NOMO-1 (cell line): ENCODE data around the gene TIMMDC1.
"Not testable (repeated sequence)": the region's sequence is repeated elsewhere in the genome, so short reads cannot be mapped to it uniquely, and the experiment has no call there.

ENCODE experiments used
- DNase-seq, 2 experiments: peaks; one replicate each; lab custom pipeline; 2025; ENCODE audit not compliant: unreplicated experiment in 2 of 2; lab: John Stamatoyannopoulos, UW

Gene TIMMDC1

DNA sequence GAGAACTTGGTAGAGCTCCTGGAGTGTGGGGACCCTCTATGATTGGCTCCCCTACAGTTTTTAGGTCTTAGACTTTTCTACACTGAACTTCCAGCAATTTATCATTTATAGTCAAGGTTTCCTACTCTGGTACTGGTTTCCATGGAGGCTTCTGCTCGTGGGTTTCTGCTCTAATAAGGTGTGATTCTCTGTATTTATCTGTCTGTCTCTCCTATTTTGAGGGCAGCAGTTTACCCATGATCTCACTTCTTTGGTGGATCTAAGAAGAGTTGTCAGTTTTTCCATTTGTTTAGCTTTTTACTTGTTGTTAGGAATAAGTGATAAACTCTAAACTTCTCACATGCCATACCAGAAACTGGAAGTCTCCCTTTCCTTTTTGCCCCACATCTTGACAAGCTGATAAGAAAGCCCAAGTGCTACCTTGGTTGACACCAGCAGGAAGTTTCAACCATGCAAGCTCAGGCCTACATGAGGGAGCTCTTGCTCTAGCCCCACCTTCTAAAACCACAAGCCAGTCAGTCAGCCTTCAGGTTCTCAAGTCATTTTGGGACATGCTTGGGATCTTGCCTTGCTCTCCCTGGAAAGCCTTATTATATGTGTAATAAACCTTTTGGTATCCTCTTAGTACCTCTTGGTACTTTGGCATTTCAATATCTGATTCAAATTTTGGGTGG lies 10.0 kb downstream of the TIMMDC1 start:
- DNase-seq: no peak

DNA sequence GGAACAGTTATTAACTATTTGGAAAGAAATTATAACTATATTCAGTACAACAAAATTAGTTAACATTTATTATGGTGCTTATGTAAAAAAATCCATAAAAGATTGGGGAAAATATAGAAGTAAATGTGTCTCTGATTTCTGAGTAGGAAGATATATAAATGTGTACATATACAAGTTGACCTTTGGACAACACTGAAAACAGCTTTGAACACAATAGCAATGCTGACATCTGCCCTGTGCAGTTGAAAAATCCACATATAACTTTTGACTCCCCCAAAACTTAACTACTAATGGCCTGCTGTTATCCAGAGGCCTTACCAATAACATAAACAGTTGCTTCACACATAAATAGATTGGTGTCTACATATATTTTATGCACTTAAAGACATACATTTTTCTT lies 12.3 kb downstream of the TIMMDC1 start:
- no peak for DNase-seq

GRCh38 chr3:119514637-119515036 lies 16.3 kb downstream of the TIMMDC1 start:
- DNase-seq: no peak

DNA sequence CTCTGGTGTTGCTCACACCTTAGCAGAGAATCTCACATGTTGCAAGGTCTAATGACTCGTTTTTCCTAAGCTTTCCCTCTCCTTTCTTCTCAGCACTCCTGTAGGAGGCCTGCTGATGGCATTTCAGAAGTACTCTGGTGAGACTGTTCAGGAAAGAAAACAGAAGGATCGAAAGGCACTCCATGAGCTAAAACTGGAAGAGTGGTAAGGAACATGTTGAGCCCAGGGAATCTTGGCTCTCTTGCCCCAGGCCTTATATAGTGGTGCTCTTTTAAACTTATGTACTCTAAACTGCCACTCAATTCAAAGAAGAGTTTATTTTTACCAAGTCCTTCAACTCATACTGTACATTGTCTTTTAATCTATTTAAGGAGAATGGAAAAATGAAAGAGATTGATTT lies 18.8 kb downstream of the TIMMDC1 start:
- no peak for DNase-seq

DNA sequence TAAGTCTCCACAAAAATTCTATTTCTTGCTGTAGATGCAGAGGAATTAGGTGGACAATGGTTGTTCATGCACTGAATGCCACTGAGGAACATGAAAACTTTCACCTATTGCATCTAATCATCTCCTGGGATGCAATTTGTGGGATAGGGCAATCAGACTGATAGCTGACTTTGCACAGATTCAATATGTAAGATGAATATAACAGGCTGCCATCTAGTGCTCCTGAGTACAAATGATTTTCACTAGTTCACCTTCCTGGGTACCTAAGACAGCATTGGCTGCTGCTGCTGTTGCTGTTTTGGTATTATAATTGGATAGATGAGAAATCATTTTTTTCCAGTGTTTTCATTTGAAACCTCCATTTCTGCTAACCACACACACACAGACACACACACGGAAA lies 19.7 kb downstream of the TIMMDC1 start:
- DNase-seq: no peak

GRCh38 chr3:119524931-119525662 lies 26.8 kb downstream of the TIMMDC1 start:
- DNase-seq: no peak

DNA sequence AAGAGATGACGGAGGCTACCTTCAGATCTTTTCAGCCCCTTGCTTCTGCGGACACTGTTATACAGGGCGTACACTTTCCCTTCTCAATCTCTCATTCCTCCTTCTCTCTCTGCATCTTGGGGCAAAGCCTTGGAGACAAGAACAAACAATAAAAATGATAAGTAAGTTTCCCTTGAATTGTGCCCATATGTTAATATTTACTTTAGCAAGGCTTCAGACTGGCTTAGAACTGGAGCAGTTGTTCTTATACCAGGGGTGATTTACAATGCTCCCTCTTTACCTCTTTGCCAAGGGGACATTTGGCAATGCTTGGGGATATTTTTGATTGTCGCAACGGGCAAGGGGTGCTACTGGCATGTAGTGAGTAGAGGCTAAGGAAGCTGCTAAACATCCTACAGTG lies 29.4 kb downstream of the TIMMDC1 start:
- DNase-seq: no peak

GRCh38 chr3:119529883-119530282 lies 31.5 kb downstream of the TIMMDC1 start:
- no peak for DNase-seq

DNA sequence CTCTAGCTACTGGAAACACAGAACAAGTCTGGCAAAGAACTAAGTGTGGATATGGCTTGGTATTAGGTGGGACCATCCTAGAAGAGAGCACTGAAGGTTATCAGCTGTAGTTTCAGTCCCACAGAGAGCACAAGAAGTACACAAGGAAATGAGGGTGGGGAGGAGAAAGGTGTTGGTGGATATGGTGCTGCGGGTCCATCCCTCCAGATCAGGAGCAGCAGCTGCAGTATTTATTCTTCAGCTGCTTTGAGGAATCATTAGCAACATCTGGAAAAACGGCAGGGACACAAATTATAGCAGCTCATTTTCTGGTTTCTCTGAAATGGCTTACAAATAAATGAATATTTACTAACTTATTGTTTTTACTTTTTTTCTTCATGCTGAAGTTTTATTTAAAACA lies 32.1 kb downstream of the TIMMDC1 start:
- no peak for DNase-seq

DNA sequence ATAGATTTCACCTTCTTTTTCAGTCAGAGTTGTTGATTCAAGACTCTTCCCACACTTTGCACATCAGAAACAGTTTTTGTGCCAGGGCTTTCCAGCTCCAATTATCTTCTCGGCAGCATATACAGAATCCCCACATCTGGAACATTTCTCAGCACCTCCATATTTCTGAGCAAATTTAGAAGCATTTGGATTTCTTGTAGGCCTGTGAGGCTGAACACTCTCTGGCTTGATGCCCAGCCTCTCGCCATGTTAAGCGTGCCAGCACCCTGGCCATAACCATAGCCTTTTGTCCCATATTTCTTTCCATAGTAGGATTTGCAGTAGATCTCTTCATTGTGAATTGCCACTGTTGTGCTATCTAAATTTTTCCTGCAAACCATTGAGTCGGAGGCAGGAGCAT lies 32.8 kb downstream of the TIMMDC1 start:
- no peak for DNase-seq

GRCh38 chr3:119534296-119534695 lies 35.9 kb downstream of the TIMMDC1 start:
- no peak for DNase-seq

DNA sequence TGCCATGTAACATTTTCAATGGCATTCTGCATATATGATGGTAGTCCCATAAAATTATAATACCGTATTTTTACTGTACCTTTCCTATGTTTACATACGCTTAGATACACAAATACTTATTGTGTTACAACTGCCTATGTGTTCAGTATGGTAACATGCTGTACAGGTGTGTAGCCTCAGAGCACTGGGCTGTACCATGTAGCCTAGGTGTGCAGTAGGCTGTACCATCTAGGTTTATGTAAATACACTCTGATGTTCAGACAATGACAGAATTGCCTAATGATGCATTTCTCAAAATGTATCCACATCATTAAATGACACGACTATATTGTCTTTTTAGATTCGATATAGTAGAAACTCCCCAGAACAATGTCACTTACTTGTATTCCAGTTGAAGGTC lies 38.4 kb downstream of the TIMMDC1 start:
- no peak for DNase-seq

DNA sequence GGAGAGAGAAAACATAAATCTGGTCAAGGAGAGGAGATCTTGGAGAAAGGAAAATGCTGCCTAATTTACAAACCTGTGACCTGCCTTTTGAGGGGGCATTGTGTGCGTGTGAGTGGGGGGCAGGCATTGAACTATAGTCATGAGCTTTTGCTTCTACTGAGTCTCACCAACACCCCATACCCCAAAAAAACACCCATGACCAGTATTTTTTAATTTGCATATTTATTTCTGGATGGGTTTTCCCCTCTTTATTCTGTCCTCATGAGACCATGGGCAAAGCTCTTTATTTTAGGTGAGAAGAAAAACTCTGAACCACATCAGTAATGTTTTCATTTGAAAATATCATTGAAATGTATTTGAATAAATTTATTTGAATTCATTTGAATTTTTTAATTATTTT lies 40.4 kb downstream of the TIMMDC1 start:
- no peak for DNase-seq

DNA sequence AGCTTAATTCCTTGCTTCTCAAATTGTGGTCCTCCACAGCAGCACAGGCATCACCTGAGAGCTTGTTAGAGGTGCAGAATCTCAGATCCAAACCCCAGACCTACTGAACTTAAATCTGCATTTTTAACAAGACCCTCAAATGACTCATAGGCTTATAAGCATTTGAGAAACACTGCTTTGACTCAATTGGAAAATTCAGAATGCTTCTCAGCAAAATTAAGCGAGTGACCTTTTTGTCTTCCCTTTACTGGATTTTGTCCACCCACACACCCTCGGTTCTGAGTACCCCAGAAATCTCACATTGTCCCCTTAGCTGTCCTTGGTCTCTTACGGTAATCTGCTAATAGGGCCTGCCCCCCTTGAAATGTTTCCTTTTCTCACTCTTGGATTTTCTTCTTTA lies 43.2 kb downstream of the TIMMDC1 start:
- DNase-seq: no peak

DNA sequence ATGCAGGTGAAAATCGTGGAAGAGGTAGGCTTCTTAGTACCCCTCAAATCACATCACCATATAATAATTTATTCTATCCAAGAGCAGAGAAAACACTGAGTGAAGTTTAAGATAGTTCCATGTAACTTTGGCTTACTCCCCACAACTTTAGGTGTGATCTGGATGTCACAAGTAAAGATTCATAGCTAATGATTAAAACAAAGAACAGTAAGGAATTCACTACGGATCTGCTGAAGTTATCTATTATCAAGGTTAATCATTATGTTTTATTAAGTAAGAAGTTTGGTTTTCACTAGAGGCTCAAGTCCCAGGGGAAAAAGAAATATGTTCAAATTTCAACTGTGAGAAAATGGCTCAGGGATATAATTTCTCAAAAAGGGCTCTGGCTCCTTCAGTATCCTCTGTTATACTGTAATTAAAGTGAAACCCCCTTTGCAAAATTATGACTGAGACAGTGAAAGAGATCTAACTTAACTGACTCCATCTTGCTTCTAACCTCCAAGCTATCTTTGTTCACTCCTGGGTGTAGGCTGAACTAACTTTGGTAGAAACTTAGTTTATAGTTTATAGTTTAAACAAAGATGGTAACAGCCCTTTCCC lies 43.9 kb downstream of the TIMMDC1 start:
- no peak for DNase-seq

DNA sequence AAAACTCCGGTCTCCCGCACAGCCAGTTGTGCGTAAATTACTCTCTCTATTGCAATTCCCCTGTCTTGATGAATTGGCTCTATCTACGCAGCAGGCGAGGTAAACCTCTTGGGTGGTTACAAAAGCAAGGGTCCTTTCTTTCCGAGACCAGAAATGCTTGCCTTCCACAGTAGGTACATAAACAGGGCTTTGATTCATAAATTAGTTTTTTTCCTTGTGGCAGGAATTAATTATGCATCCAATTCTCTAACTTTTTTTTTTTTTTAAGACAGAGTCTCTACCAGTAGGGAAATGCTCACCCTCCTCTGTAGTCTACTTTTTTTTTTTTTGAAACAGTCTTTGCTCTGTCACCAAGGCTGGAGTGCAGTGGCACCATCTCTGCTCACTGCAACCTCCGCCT lies 44.8 kb downstream of the TIMMDC1 start:
- DNase-seq: no peak

- DNase-seq: no peak
Observed at GRCh38 chr3:119547227-119547626, 48.9 kb downstream of the TIMMDC1 start.

- DNase-seq: no peak
Observed at GRCh38 chr3:119548341-119548740, 50.0 kb downstream of the TIMMDC1 start.

DNA sequence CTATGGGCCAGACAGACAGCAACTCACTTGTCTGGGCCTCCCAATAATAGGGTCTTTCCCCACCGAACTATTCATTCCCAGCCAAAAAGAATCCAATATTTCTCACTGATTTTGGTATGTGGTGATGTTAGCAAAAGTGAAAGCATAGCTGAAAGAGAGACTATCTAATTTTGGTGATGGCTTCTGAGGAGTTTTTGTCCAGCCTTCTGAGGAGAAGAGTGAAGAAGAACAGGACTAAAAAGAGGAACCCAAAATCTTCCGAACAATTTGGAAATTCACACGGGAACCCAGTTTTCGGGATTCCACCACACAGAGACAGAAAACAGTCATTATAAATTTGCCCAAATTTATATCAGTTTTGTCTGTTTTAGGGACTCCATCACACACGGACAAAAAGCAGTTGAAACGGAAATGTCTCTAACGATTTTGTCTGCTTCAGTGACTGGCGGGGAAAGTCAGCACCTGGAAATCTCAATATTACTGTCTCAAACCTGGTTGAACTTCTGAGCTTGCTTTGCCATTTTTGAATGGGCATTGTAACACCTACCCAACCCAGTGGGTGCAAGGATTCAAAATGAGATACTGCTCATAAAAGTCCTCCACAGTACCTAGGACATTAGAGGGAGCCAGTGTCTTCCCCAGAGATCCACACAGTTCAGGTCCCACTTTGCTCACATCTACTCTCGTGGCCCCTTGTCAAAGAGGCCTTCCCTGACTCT lies 52.0 kb downstream of the TIMMDC1 start:
- no peak for DNase-seq

DNA sequence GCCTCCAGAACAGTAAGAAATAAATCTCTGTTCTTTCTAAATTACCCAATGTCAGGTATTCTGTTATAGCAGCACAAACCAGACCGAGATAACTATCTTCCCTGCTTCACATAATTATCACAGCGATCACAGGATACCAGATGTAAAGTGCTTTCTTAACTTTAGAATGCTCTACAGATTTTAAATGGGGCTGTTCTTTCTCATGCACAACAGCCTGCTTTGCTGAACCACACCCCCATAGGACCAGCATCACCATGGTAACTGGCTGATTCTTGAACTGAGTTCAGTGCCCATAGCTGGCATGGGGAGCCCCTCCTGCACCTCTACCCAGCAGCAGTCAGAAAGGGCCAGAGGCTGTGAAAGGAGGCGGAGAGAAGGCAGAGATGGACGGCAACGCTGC lies 53.3 kb downstream of the TIMMDC1 start:
- DNase-seq: no peak

GRCh38 chr3:119552928-119553327 lies 54.6 kb downstream of the TIMMDC1 start:
- not testable (repeated sequence) for DNase-seq
